Vagina (tissue), 2 donors: ENCODE data around the gene CHPT1. TPM values are rescaled to one million over a fixed set of nuclear protein-coding genes. Genes with fewer than 3 reads are reported as not detected.
"Not testable (repeated sequence)": the region's sequence is repeated elsewhere in the genome, so short reads cannot be mapped to it uniquely, and the experiment has no call there.

Source experiments
- DNase-seq, 2 donors: peaks; one replicate each; pipeline ENCODE4 v3.0.0-alpha.2; 2017; ENCODE audit errors: extremely low spot score in 2 of 2
- H3K27ac ChIP-seq: fragments of 200-600 bp; sonication (generic); one replicate; pipeline ENCODE4 v1.5.1; 2019
- H3K27me3 ChIP-seq: fragments of 200-600 bp; sonication (generic); one replicate; pipeline ENCODE4 v1.5.1; 2019
- H3K36me3 ChIP-seq, 2 donors: fragments of 200-600 bp; sonication (generic); one replicate each; pipeline ENCODE4 v1.5.1; 2017 to 2019
- H3K4me1 ChIP-seq: fragments of 200-600 bp; sonication (generic); one replicate; pipeline ENCODE4 v1.5.1; 2019
- H3K4me3 ChIP-seq, 2 donors: fragments of 200-600 bp; sonication (generic); 1 replicate in 1 of 2; 2 replicates in 1 of 2; pipeline ENCODE4 v1.5.1; 2016 to 2019
- H3K9me3 ChIP-seq: fragments of 200-600 bp; sonication (generic); one replicate; pipeline ENCODE4 v1.5.1; 2019
- CTCF ChIP-seq, 3 experiments: fragments of 450-650 bp in 2 of 3; fragments of 200-600 bp in 1 of 3; sonication (generic) in 1 of 3; IDR thresholded peaks; one replicate each; pipeline ENCODE4 v1.5.1; 2017 to 2019; ENCODE audit warnings: antibody characterized with exemption in 3 of 3, mild to moderate bottlenecking in 2 of 3, moderate library complexity in 2 of 3
- POLR2A ChIP-seq, 2 donors: fragments of 450-650 bp; IDR thresholded peaks; one replicate each; pipeline ENCODE4 v1.6.1; 2017; ENCODE audit warnings: antibody characterized with exemption in 2 of 2, mild to moderate bottlenecking in 2 of 2, moderate library complexity in 2 of 2
- POLR2AphosphoS5 ChIP-seq, 2 donors: sonication (generic); formaldehyde crosslinking; IDR thresholded peaks; one replicate each; pipeline ENCODE4 v1.9.0; 2017; ENCODE audit warnings: antibody characterized with exemption in 2 of 2, mild to moderate bottlenecking in 2 of 2, low read depth in 1 of 2; ENCODE audit not compliant: insufficient read depth in 1 of 2
- intact Hi-C: fragments of 100-400 bp; cut with DNase I; formaldehyde crosslinking; loops from one replicate; pipeline ENCODE4 v1.15.1; 2023
- total RNA-seq: library from RNA; depleted of rRNA; stranded (reverse); fragments of >200 nt; gene quantifications from one replicate; pipeline ENCODE4 v1.2.3, GENCODE V29; 2016

Gene CHPT1
- total RNA-seq, 1 donor from 2014 or later, result 84.7 TPM

- Histone ChIP-seq H3K27ac (no peak overlapping the region), H3K4me3 (no peak overlapping the region), H3K27me3 (no peaks in the 10 kb centered on the region), H3K36me3 (no peaks in the 10 kb centered on the region), H3K4me1 (no peaks in the 10 kb centered on the region), H3K9me3 (no peaks in the 10 kb centered on the region)
- DNase-seq, result no peak
- intact Hi-C loops, result no loop called here
- TF ChIP-seq POLR2AphosphoS5 (IDR thresholded peaks at IDR 0.05; ENCODE audit: insufficient read depth in 1 of 2, low read depth in 1 of 2) (no peak), POLR2A (IDR thresholded peaks at IDR 0.05) (no peak), CTCF (IDR thresholded peaks at IDR 0.05) (no peak)
These were observed 26.2 kb upstream of the CHPT1 start for GRCh38 chr12:101671157-101671791.

- no peak for DNase-seq
- TF ChIP-seq POLR2A (IDR thresholded peaks at IDR 0.05) (no peak), POLR2AphosphoS5 (IDR thresholded peaks at IDR 0.05; ENCODE audit: insufficient read depth in 1 of 2, low read depth in 1 of 2) (no peak), CTCF (IDR thresholded peaks at IDR 0.05) (no peak)
- H3K9me3 ChIP-seq, result no peaks in the 10 kb centered on the region
- H3K36me3 ChIP-seq, result no peaks in the 10 kb centered on the region
- no peaks in the 10 kb centered on the region for H3K4me1 ChIP-seq
- H3K4me3 ChIP-seq, result no peak overlapping the region
- intact Hi-C loops, result no loop called here
- no peak overlapping the region for H3K27ac ChIP-seq
- no peaks in the 10 kb centered on the region for H3K27me3 ChIP-seq
These were observed 25.6 kb upstream of the CHPT1 start for GRCh38 chr12:101671833-101672232.

GRCh38 chr12:101675555-101675954, 21.9 kb upstream of the CHPT1 start:
- intact Hi-C loops, result no loop called here
- H3K9me3 ChIP-seq, result no peaks in the 10 kb centered on the region

GRCh38 chr12:101676497-101676896, 20.9 kb upstream of the CHPT1 start:
- DNase-seq, intact Hi-C loops, H3K27me3 ChIP-seq, H3K4me1 ChIP-seq, H3K9me3 ChIP-seq, H3K27ac ChIP-seq, H3K4me3 ChIP-seq, H3K36me3 ChIP-seq: not testable (repeated sequence)

More at GRCh38 chr12:101675555-101675954, 21.9 kb upstream of the CHPT1 start:
- no peak for DNase-seq
- Histone ChIP-seq H3K4me1 (no peaks in the 10 kb centered on the region), H3K27ac (no peak overlapping the region), H3K36me3 (no peaks in the 10 kb centered on the region), H3K4me3 (no peak overlapping the region), H3K27me3 (no peaks in the 10 kb centered on the region)
- TF ChIP-seq POLR2AphosphoS5 (IDR thresholded peaks at IDR 0.05; ENCODE audit: insufficient read depth in 1 of 2, low read depth in 1 of 2) (no peak), POLR2A (IDR thresholded peaks at IDR 0.05) (no peak), CTCF (IDR thresholded peaks at IDR 0.05) (no peak)

GRCh38 chr12:101678081-101678480, 19.4 kb upstream of the CHPT1 start:
- no peak overlapping the region for H3K4me3 ChIP-seq
- no peaks in the 10 kb centered on the region for H3K27me3 ChIP-seq
- intact Hi-C loops, result no loop called here
- TF ChIP-seq CTCF (IDR thresholded peaks at IDR 0.05) (no peak), POLR2AphosphoS5 (IDR thresholded peaks at IDR 0.05; ENCODE audit: insufficient read depth in 1 of 2, low read depth in 1 of 2) (no peak)
- H3K9me3 ChIP-seq, result no peaks in the 10 kb centered on the region
- no peaks in the 10 kb centered on the region for H3K4me1 ChIP-seq
- no peak for DNase-seq
- no peaks in the 10 kb centered on the region for H3K36me3 ChIP-seq
- no peak overlapping the region for H3K27ac ChIP-seq
